Psoas muscle (tissue), 8 donors: Measurements from ENCODE around the gene SNTN. TPM values are rescaled to one million over a fixed set of nuclear protein-coding genes. Genes with fewer than 3 reads are reported as not detected.

ENCODE experiments used
- ATAC-seq, 4 donors: fragments of 200-7000 bp; cut with Tn5 transposase; one replicate each; pipeline ENCODE4 v1.9.1; 2020; ENCODE audit warnings: moderate library complexity in 3 of 4, mild to moderate bottlenecking in 2 of 4
- DNase-seq, 2 donors: peaks; one replicate each; pipeline ENCODE4 v3.0.0-alpha.2; 2020
- H3K27ac ChIP-seq: fragments of 200-600 bp; one replicate; pipeline ENCODE4 v1.8.0; 2022
- H3K27me3 ChIP-seq, 3 donors: fragments of 200-600 bp in 1 of 3; one replicate each; pipeline versions ENCODE4 v1.6.1 to v1.8.0; 2013 to 2022; ENCODE audit warnings: low read length in 2 of 3, mild to moderate bottlenecking in 2 of 3, moderate library complexity in 1 of 3; ENCODE audit not compliant: insufficient read depth in 3 of 3
- H3K36me3 ChIP-seq, 2 donors: fragments of 200-600 bp in 1 of 2; one replicate each; pipeline versions ENCODE4 v1.6.1 to v1.8.0; 2013 to 2022; ENCODE audit warnings: low read depth in 1 of 2, mild to moderate bottlenecking in 1 of 2, moderate library complexity in 1 of 2; ENCODE audit not compliant: insufficient read depth in 1 of 2
- H3K4me1 ChIP-seq: fragments of 200-600 bp; one replicate; pipeline ENCODE4 v1.8.0; 2022
- H3K4me3 ChIP-seq: fragments of 200-600 bp; one replicate; pipeline ENCODE4 v1.8.0; 2022; ENCODE audit warnings: mild to moderate bottlenecking
- H3K9me3 ChIP-seq: fragments of 200-600 bp; one replicate; pipeline ENCODE4 v1.8.0; 2022
- CTCF ChIP-seq: fragments of 200-600 bp; IDR thresholded peaks from one replicate; pipeline ENCODE4 v1.8.0; 2022; ENCODE audit warnings: antibody characterized with exemption
- WGBS, 3 donors: extraction: QIAGEN DNeasy Blood & Tissue Kit; methylation state at CpG; one replicate each; pipeline versions ENCODE4 v1.1.6 to v1.1.7; 2013; 5-methylcytosine and 5-hydroxymethylcytosine counted together
- intact Hi-C, 2 donors: fragments of 100-400 bp; cut with DNase I; formaldehyde crosslinking; loops; one replicate each; pipeline versions ENCODE4 v1.11.0 to v1.14.2; 2022
- long read RNA-seq, 2 donors: library from polyadenylated mRNA; unstranded; transcript quantifications; one replicate each; pipeline ENCODE4 v2.0.0, GENCODE V29; 2021
- polyA plus RNA-seq, 3 donors: library from polyadenylated mRNA; stranded (reverse); fragments of 200-250 nt; gene quantifications; one replicate each; pipeline ENCODE4 v1.2.3, GENCODE V29; 2013
- total RNA-seq, 4 donors: library from RNA; stranded (reverse); fragmentation: NEBNext Ultra II Directional in 2 of 4; extraction: Animal tissue kit (Norgen Biotek cat#: 25700) in 2 of 4; gene quantifications; one replicate each; pipeline versions ENCODE4 v1.2.1 to v1.2.4, GENCODE V29; 2021 to 2023
- donor health status: healthy with polysubstance abuse.
- donor health status: DM: no; HTN: no; CAD: no; lungs with moderate emphysema.
- donor health status: Bipolar disorder and iron deficiency.
- donor health status: healthy.
- donor health status: DM: yes; HTN: yes; CAD: no.
- donor health status: DM: no; HTN: no; CAD: no.
- donor health status: DM: no; HTN: no; CAD: no.
- donor health status: DM: yes; HTN: yes; CAD: no.

Gene SNTN
- total RNA-seq (not detected), polyA plus RNA-seq (not detected)
- long read RNA-seq, donor 1, result 0 reads
- long read RNA-seq, donor 2, result 0 reads

GRCh38 chr3:63652066-63652725 is at the start of gene SNTN:
Gene SNTN (plus strand): TSS chr3:63652675. CDS start chr3:63652688, 13 bp downstream.
- 66 to 81% (median 72%) methylated on average over 5 of the region's 5 CpGs for WGBS, 3 donors
- no peak within 1 kb of the TSS for H3K27ac ChIP-seq
- H3K9me3 ChIP-seq, result no peaks in the 10 kb centered on the region
- H3K4me1 ChIP-seq, result no peaks in the 10 kb centered on the region
- TF ChIP-seq CTCF, result no peak
- H3K4me3 ChIP-seq, result no peak within 1 kb of the TSS
- intact Hi-C loops, result no loop called here
- no peaks in the 10 kb centered on the region for H3K27me3 ChIP-seq
- DNase-seq (no peak), ATAC-seq (no peak)
- no peaks in the 10 kb centered on the region for H3K36me3 ChIP-seq

- Histone ChIP-seq H3K27ac (no peak overlapping the region), H3K4me3 (no peak overlapping the region), H3K4me1 (no peaks in the 10 kb centered on the region), H3K9me3 (no peaks in the 10 kb centered on the region), H3K36me3 (no peaks in the 10 kb centered on the region), H3K27me3 (no peaks in the 10 kb centered on the region)
- WGBS, 3 donors, result 60 to 76% (median 75%) methylated on average over 3 of the region's 3 CpGs
- ATAC-seq (no peak), DNase-seq (no peak)
- TF ChIP-seq CTCF, result no peak
- intact Hi-C loops, result loop anchor here in 1 of 2 donors (5.0 kb wide), 1 partner anchor 700 kb away; no protein-coding TSS in a partner anchor
Observed at GRCh38 chr3:63607716-63608115, 44.8 kb upstream of the SNTN start.

GRCh38 chr3:63609408-63609807 is 43.1 kb upstream of the SNTN start:
- Histone ChIP-seq H3K36me3 (no peaks in the 10 kb centered on the region), H3K4me1 (no peaks in the 10 kb centered on the region), H3K27ac (no peak overlapping the region), H3K9me3 (no peaks in the 10 kb centered on the region), H3K4me3 (no peak overlapping the region), H3K27me3 (no peaks in the 10 kb centered on the region)
- TF ChIP-seq CTCF, result no peak
- WGBS, 3 donors, result 84 to 88% (median 88%) methylated on average over 7 of the region's 7 CpGs
- intact Hi-C loops, result loop anchor here in 1 of 2 donors (5.0 kb wide), 1 partner anchor 698 kb away; no protein-coding TSS in a partner anchor
- ATAC-seq (no peak), DNase-seq (no peak)

GRCh38 chr3:63609834-63610233 is 42.6 kb upstream of the SNTN start:
- Histone ChIP-seq H3K9me3 (no peaks in the 10 kb centered on the region), H3K27me3 (no peaks in the 10 kb centered on the region), H3K4me1 (no peaks in the 10 kb centered on the region), H3K4me3 (no peak overlapping the region), H3K36me3 (no peaks in the 10 kb centered on the region), H3K27ac (no peak overlapping the region)
- ATAC-seq (no peak), DNase-seq (no peak)
- no peak for TF ChIP-seq CTCF
- WGBS, 3 donors, result 87 to 92% (median 88%) methylated on average over 4 of the region's 4 CpGs
- intact Hi-C loops, result loop anchor here in 1 of 2 donors (5.0 kb wide), 1 partner anchor 697 kb away; no protein-coding TSS in a partner anchor
